ENCODE results near the gene PGS1.
A peak's percentile ranks its signal among the peaks of the same experiment; 100 is the strongest.
"Not testable (repeated sequence)": the region's sequence is repeated elsewhere in the genome, so short reads cannot be mapped to it uniquely, and the experiment has no call there.

PGS1 gene

GRCh38 chr17:78378225-78379130, at the start of gene PGS1:
Gene PGS1 (plus strand): TSS chr17:78378649. CDS start chr17:78378666, 17 bp downstream.
- peak; percentile 71 to 74 for DNase-seq

DNA sequence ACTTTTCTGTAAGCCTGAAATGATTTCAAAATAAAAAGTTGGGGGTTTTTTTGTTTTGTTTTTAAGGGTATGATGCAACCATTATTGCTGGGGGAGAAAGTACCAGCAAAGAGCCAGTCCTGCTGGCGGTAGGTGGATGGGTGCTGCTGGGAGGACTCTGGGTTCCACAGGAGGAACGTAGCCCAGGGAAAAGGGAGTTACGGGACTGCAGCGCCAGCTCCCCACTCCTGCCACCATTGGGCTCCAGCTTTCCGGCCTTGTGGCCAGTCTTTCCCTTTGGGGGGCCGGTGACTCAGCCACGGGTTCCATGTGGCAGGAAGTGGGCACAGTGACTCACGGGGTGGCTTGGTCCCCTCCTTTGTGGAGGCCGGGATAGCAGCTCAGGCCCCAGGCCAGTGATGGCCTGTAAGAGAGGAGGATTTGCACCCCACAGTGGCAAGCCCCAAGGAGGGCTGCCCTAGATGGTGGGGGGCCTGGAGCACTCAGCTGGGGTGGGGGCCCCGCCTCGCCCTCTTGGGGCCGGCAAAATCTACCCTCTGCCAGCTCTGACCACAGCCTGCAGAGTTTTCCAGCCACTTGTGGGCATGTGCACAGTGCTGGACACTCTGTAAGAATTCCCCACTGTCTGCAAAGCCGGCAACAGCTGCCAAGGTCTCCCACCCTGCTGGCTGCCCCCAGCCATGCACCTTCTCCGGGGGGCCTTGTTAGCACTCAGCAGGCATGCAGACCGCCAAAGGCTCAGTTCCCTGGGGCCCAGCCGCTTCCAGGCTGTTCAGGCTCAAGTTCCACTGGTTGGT, 49.0 kb upstream of the PGS1 start:
- no peak for DNase-seq

GRCh38 chr17:78330570-78331224, 47.8 kb upstream of the PGS1 start:
- DNase-seq = no peak

- DNase-seq = not testable (repeated sequence)
Observed at GRCh38 chr17:78331355-78331754, 47.1 kb upstream of the PGS1 start.

DNA sequence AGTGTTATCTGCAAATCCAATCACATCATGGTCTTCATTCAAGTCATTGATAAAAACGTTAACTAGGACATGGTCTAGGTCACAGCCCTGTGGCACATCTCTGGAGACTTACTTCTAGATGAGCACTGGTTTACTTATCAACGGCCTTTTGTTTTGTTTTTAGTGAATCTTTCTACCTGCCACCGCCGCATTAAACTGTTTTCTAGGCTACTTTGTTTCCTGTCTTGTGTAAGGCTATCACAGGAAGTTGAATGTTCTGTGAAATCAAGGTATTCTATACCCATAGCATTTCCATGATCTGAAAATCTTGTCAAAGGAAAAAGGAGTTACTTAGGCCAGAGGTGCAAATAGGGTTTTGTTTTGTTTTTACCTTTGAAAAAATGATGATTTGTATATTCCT, 45.5 kb upstream of the PGS1 start:
- no peak for DNase-seq

- DNase-seq = no peak
Observed at GRCh38 chr17:78335209-78335608, 43.2 kb upstream of the PGS1 start.

DNA sequence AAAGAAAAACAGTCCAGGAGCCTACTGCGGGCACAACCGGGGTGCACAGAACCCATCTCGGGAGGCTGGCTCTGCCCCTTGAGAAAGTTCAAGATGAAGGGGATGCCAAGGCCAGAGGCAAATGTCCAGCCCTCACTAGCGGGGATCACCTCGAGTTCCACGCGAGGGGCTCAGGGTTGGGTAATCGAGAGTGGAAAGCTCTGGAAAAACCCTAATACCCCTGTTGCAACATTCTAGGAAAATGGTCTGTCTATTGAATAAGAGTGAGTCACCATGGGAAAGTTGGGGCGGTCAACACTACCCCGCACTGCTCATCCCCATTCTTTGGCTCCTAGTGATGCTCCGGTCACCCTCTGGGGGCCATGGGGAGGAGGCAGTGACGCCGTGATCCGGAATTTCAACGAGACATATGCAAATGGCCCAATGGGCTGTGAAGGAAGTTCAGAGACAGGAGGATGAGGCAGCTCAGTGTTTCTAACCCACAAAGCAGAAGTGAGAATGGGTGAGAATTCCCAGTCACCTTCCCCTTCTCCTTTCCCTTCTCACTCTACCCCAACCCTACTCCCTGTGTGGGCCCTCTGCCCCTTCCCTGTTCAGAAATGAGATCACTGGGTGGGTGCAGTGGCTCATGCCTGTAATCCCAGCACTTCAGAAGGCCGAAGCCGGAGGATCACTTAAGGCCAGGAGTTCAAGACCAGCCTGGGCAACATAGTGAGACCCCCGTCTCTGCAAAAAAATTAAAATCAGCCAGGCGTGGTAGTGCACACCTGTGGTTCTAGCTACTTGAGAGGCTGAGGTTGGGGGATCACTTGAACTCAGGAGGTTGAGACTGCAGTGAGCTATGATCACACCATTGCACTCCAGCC, 41.0 kb upstream of the PGS1 start:
- DNase-seq = no peak

- DNase-seq = no peak
Observed at GRCh38 chr17:78338486-78339259, 39.8 kb upstream of the PGS1 start.

DNA sequence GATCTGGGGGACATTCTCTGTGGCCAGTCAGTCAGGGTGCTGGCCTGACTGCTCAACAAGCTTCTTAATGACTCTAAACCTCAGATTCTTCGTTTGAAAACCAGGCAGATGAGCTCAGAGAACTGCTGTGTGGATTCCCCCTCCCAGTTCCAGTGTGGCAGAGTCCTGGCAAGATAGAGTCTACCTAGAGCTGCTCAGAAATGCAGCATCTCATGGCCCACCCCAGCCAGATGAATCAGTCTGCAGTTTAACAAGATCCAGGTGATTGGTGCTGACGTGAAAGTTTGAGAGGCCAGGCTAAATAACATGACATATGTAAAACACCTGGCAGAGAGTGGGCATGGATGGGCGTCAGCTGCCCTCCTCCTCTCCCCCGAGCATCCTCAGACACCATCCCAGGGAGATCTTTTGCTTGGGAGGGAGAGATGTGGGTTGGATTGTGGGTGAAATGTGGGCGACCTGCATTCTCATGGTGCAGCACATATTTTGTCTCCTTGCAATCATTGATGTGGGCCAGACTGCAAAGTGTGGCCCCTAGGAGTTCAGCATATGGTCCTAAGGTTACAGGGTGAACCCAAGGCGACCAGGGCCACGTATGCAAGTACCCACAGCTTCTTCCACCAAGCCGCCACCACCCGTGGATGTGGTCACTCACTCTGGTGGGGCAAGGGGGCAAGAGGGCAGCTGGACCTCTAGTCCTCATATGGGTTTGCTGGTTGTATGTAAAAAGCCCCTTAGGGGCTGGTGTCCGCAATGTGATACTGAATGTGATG, 38.1 kb upstream of the PGS1 start:
- no peak for DNase-seq

- no peak for DNase-seq
Observed at GRCh38 chr17:78341559-78342448, 36.6 kb upstream of the PGS1 start.

DNA sequence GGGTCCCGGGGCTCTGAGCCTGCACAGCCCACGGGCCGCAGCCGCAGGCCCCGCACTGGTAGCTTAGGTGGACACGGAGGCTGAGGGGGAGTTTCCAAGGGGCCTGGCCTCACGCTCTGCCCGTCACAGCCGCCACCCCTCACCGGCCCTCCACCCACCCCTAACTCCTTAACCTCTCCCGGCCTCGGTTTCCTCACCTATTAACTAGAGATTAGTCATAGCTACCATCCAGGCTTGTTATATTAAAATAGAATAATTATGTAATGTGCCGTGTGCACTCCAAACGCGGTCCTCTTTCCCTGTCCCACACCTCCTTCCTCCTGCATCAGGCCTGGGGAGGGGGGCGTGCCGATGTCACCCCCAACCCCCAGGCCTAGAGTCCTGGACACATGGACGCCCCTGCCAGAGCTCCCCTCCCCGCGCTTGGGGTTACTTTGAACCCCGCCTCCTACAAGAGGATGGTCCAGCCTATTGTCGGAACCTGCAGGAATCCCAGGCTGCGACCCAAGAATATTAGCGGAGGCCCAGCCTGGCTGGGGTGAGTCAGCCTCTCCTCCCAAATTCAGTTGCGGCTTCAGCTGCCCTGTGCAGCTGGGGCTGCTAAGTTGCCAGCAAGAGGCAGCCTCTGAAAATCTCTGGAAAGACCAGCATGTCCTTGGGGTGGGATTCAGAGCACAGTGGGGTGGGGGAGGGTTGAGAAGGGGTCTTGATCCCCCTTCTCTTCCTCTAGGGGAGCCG, 35.8 kb upstream of the PGS1 start:
- DNase-seq = no peak

DNA sequence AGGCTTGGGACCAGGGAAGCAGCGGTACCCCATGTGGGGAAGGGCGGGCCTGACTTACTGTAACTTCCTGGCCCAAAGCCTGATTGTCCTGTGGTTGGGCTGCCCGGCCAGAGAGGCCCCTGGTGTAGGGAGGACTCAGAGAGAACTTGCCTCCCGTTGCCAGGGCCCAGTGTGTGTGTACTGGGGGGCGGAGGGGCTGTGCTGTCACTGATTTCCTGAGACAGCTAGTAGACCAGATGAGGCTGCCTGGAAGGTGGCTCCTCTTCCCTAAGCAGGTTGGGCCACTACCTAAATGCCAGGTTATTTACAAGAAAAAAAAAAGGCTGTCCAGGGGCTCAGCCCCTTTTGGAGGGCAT, 35.3 kb upstream of the PGS1 start:
- no peak for DNase-seq

DNA sequence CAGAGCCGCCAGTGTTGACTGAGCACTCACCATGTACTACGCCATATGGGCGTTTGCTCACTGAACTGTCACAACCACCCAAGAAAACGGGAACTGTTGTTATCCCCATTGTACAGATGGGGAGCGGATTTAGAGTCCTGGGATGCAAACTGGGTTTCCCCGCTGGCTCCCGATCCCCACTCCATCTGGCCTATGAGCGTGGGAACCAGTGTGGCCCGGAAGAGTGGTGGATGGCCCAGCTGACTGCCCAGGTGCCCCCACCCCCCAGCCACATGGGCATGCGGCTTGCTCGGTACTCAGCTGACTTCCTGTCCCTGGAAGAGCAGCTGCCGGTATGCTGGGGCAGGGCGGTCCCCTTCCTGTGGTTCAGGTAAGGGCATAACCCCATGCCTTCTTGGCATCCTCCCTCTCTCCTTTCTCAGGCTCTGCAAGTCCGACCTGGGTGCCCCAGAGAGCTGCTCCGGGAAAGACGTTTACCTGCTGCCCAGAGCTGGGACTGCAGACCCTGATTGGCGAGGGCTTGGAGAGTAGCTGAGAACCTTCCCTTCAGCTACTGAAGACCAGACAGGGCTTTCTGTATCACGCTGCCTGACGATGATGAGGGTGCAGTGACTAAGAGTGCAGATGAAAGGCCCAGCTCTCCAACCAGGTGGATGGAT, 34.8 kb upstream of the PGS1 start:
- DNase-seq = peak; percentile 73 to 74

DNA sequence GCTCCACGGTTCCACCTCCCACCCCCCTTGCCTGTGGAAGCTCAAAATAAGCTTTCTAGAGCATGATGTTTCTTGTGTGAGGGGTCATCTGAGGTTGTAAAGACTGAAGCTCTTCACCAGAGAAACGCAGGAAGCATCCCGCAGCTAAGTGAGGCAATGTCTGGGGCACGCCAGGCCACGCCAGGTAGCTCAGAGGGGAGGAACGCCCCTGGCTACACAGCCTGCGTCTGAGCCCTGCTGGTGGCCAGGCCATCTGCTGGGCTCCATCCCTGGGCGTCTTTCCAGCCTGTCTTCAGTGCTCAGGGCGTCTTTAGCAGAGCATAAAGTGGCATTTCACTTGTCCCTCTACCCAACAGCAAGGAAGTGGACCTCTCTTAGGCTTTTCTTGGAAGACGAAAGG, 33.8 kb upstream of the PGS1 start:
- DNase-seq = no peak

GRCh38 chr17:78345172-78345571, 33.3 kb upstream of the PGS1 start:
- no peak for DNase-seq

DNA sequence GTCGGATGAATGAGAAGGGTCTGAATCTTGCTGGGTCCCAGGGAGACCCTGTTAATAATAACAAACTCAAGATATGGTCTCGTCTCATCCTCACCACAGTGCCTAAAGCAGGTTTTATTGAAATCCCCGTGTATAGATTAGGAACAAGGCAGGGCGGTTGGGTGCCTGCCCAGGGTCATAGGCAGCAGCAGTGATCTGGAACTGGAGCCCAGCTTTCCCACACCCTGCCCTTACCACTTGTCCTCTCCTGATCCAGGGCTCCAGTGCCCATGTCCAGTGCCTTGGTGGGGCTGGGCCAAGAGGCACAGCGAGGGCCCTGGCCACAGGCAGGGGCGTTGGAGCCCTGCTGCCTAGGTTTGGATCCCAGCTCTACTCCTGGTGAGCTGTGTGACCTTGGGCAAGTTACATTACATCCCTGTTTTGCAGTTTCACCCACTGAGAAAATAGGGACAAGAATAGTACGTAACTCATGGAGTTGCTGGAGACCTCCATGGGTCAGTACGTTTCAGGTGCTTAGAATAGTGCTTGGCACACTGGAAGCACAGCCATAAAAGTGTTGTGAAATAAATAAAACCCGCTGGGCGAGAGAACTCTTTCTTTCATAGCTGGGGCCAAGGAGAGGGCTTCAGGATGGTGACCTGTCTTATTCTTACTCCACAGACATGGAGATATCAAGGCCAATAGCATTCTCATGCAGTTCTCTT, 32.5 kb upstream of the PGS1 start:
- DNase-seq = no peak

DNA sequence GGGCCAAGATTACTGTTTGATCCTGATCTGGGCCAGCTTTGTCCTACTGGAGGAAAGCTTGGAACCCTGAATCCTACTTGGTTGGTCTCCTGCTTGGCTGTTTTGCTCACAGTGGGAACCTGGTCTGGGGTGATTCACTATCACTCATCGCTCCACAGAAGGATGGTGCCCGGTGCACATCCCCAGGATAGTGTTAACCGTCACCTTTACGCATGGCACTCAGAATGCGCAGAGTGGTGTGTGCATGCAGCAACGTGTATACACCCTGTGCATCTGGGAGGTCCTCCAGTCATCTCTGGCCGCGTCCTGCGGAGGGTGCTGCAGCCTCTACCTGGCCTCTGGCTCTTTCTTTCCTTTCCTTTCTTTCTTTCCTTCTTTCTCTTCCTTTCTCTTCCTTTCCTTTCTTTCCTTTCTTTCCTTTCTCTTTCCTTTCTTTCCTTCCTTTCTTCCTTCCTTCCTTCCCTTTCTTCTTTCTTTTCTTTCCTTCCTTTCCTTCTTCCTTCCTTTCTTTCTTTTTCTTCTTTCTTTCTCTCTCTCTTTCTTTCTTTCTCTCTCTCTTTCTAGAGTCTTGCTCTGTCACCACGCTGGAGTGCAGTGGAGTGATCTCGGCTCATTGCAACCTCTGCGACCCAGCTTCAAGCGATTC, 31.7 kb upstream of the PGS1 start:
- no peak for DNase-seq

Data from activated CD4-positive, alpha-beta T cell treated with anti-CD3 and anti-CD28 coated beads, Interleukin-2, amount 50 U/mL, for 4 hours (primary cell).